ENCODE measurements around the gene ALDH1A3. TPM values are rescaled to one million over a fixed set of nuclear protein-coding genes. Genes with fewer than 3 reads are reported as not detected.

Gene ALDH1A3
- total RNA-seq, 4 donors from 2014 or later: 6.7 to 39.4 (median 17.9) TPM

GRCh38 chr15:100940767-100941379, 61.2 kb downstream of the ALDH1A3 start:
- no peak for DNase-seq
- no peaks in the 10 kb centered on the region for H3K36me3 ChIP-seq
- no peak overlapping the region for H3K4me3 ChIP-seq
- no peaks in the 10 kb centered on the region for H3K9me3 ChIP-seq
- in situ Hi-C loops (cut with MboI; ENCODE audit: low pct_ligation_motif_present in 1 of 4, low pct_unique_long_range_greater_than_20kb in 1 of 4, low sequenced_read_pairs in 3 of 4): no loop called here
- H3K4me1 ChIP-seq: peaks cover 0 to 9% (median 2%) of the 10 kb centered on the region in 4 donors
- no peak overlapping the region for H3K27ac ChIP-seq
- no peak for TF ChIP-seq CTCF (IDR thresholded peaks at IDR 0.05)
- no peak for TF ChIP-seq POLR2AphosphoS5 (IDR thresholded peaks at IDR 0.05)
- no peak for TF ChIP-seq EP300 (IDR thresholded peaks at IDR 0.05; ENCODE audit: low read depth)
- TF ChIP-seq POLR2A (IDR thresholded peaks at IDR 0.05): no peak
- intact Hi-C loops (cut with DNase I; ENCODE audit: low total_unique reads): no loop called here
- H3K27me3 ChIP-seq: no peaks in the 10 kb centered on the region
- WGBS, 2 donors (ENCODE audit: low coverage in 1 of 2): 88% methylated on average over 2 of the region's 2 CpGs; no CpG with 5 or more reads in 1 of the 2 donors

DNA sequence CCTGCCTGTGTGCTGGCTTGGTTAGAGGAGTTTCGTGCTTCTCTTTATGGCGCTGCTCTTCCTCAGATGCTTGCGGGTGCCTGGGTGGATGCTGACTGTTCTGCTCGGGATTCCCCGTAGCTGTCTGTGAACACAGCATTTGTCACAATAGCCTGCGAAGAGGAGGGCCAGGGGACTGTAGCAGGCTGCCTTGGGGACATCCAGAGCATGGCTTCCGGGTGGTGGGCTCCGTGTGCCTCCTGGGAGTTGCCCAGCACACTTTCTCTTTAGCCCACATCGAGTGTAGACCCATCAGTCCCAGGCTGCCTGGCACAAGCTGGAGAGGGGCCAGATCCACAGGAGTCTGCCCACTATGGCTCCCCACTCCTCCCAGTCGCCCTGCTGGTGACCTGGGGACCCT, 61.9 kb downstream of the ALDH1A3 start:
- no peak overlapping the region for H3K27ac ChIP-seq
- WGBS, 2 donors (ENCODE audit: low coverage in 1 of 2): 80% methylated on average over 10 of the region's 10 CpGs; no CpG with 5 or more reads in 1 of the 2 donors
- H3K27me3 ChIP-seq: no peaks in the 10 kb centered on the region
- in situ Hi-C loops (cut with MboI; ENCODE audit: low pct_ligation_motif_present in 1 of 4, low pct_unique_long_range_greater_than_20kb in 1 of 4, low sequenced_read_pairs in 3 of 4) (no loop called here), intact Hi-C loops (cut with DNase I; ENCODE audit: low total_unique reads) (no loop called here)
- peaks cover 0 to 9% (median 2%) of the 10 kb centered on the region in 4 donors for H3K4me1 ChIP-seq
- DNase-seq: no peak
- no peaks in the 10 kb centered on the region for H3K36me3 ChIP-seq
- TF ChIP-seq POLR2A (IDR thresholded peaks at IDR 0.05) (no peak), CTCF (IDR thresholded peaks at IDR 0.05) (no peak), EP300 (IDR thresholded peaks at IDR 0.05; ENCODE audit: low read depth) (no peak), POLR2AphosphoS5 (IDR thresholded peaks at IDR 0.05) (no peak)
- H3K4me3 ChIP-seq: no peak overlapping the region
- no peaks in the 10 kb centered on the region for H3K9me3 ChIP-seq

- Histone ChIP-seq H3K27ac (no peak overlapping the region), H3K4me3 (no peak overlapping the region), H3K4me1 (peaks cover 0 to 9% (median 2%) of the 10 kb centered on the region in 4 donors), H3K9me3 (no peaks in the 10 kb centered on the region), H3K27me3 (no peaks in the 10 kb centered on the region), H3K36me3 (no peaks in the 10 kb centered on the region)
- in situ Hi-C loops (cut with MboI; ENCODE audit: low pct_ligation_motif_present in 1 of 4, low pct_unique_long_range_greater_than_20kb in 1 of 4, low sequenced_read_pairs in 3 of 4): no loop called here
- DNase-seq: no peak
- intact Hi-C loops (cut with DNase I; ENCODE audit: low total_unique reads): no loop called here
- WGBS, 2 donors (ENCODE audit: low coverage in 1 of 2): 86 to 100% methylated on average over 4 to 10 of the region's 10 CpGs
- no peak for TF ChIP-seq POLR2AphosphoS5 (IDR thresholded peaks at IDR 0.05)
- no peak for TF ChIP-seq EP300 (IDR thresholded peaks at IDR 0.05; ENCODE audit: low read depth)
- TF ChIP-seq CTCF (IDR thresholded peaks at IDR 0.05): no peak
- no peak for TF ChIP-seq POLR2A (IDR thresholded peaks at IDR 0.05)
Observed at GRCh38 chr15:100942656-100943425, 63.2 kb downstream of the ALDH1A3 start.

GRCh38 chr15:100944244-100944895, 64.7 kb downstream of the ALDH1A3 start:
- Histone ChIP-seq H3K27ac (peak overlapping the region in 1 of 4 donors; percentile 6), H3K27me3 (no peaks in the 10 kb centered on the region)
- WGBS, 2 donors (ENCODE audit: low coverage in 1 of 2): 69 to 84% methylated on average over 5 to 7 of the region's 7 CpGs

More at GRCh38 chr15:100944244-100944895, 64.7 kb downstream of the ALDH1A3 start:
- peaks cover 0 to 9% (median 2%) of the 10 kb centered on the region in 4 donors for H3K4me1 ChIP-seq
- intact Hi-C loops (cut with DNase I; ENCODE audit: low total_unique reads): no loop called here
- DNase-seq: no peak
- in situ Hi-C loops (cut with MboI; ENCODE audit: low pct_ligation_motif_present in 1 of 4, low pct_unique_long_range_greater_than_20kb in 1 of 4, low sequenced_read_pairs in 3 of 4): no loop called here
- H3K4me3 ChIP-seq: no peak overlapping the region
- H3K36me3 ChIP-seq: no peaks in the 10 kb centered on the region
- no peak for TF ChIP-seq POLR2A (IDR thresholded peaks at IDR 0.05)
- no peak for TF ChIP-seq EP300 (IDR thresholded peaks at IDR 0.05; ENCODE audit: low read depth)
- no peak for TF ChIP-seq POLR2AphosphoS5 (IDR thresholded peaks at IDR 0.05)
- no peak for TF ChIP-seq CTCF (IDR thresholded peaks at IDR 0.05)
- no peaks in the 10 kb centered on the region for H3K9me3 ChIP-seq
